Neuronal stem cell (in vitro differentiated cells): ENCODE data around the gene ACAT2.

Experiments used
- DNase-seq: peaks from one replicate; pipeline ENCODE4 v3.0.0-alpha.2; 2013; ENCODE audit warnings: low spot score
- H2AFZ ChIP-seq: one replicate; pipeline ENCODE4 v1.6.1; 2013; ENCODE audit warnings: mild to moderate bottlenecking, low read length, inconsistent platforms
- H2AK5ac ChIP-seq: 2 replicates; pipeline ENCODE4 v1.6.1; 2013; ENCODE audit warnings: low read depth, mild to moderate bottlenecking, inconsistent platforms, low read length, moderate library complexity, mixed read lengths
- H2BK120ac ChIP-seq: 2 replicates; pipeline ENCODE4 v1.6.1; 2013; ENCODE audit warnings: low read depth, mild to moderate bottlenecking, inconsistent platforms, low read length, moderate library complexity, mixed read lengths
- H2BK12ac ChIP-seq: one replicate; pipeline ENCODE4 v1.6.1; 2013; ENCODE audit warnings: low read length, inconsistent platforms
- H2BK15ac ChIP-seq: 2 replicates; pipeline ENCODE4 v1.6.1; 2013; ENCODE audit warnings: mild to moderate bottlenecking, low read length, inconsistent platforms, mixed read lengths
- H2BK5ac ChIP-seq: one replicate; pipeline ENCODE4 v1.6.1; 2013; ENCODE audit warnings: inconsistent platforms, mild to moderate bottlenecking, low read length, moderate library complexity
- H3K14ac ChIP-seq: one replicate; pipeline ENCODE4 v1.6.1; 2013; ENCODE audit warnings: low read length, inconsistent platforms
- H3K18ac ChIP-seq: 2 replicates; pipeline ENCODE4 v1.6.1; 2013; ENCODE audit warnings: low read length, inconsistent platforms
- H3K23ac ChIP-seq: 2 replicates; pipeline ENCODE4 v1.6.1; 2013; ENCODE audit warnings: low read depth, mild to moderate bottlenecking, mixed read lengths, low read length, inconsistent platforms; ENCODE audit not compliant: poor library complexity
- H3K27ac ChIP-seq: replicated peaks from 3 replicates; pipeline ENCODE4 v1.5.1; 2013; ENCODE audit warnings: low read length, inconsistent platforms
- H3K27me3 ChIP-seq, 3 experiments: 2 replicates each; pipeline ENCODE4 v1.6.1; 2013; ENCODE audit warnings: low read length in 3 of 3, mild to moderate bottlenecking in 2 of 3, inconsistent platforms in 1 of 3, low read depth in 1 of 3, mixed read lengths in 1 of 3, moderate library complexity in 1 of 3; ENCODE audit not compliant: control insufficient read depth in 3 of 3, insufficient read depth in 3 of 3
- H3K36me3 ChIP-seq, 2 donors: replicated peaks in 1 of 2; 2 replicates each; pipeline ENCODE4 v1.6.1; 2013; ENCODE audit warnings: low read length in 2 of 2; ENCODE audit not compliant: control insufficient read depth in 2 of 2, insufficient read depth in 2 of 2
- H3K4ac ChIP-seq: 2 replicates; pipeline ENCODE4 v1.6.1; 2013; ENCODE audit warnings: inconsistent platforms, mild to moderate bottlenecking, low read length, moderate library complexity
- H3K4me1 ChIP-seq, 2 donors: 1 replicate in 1 of 2; 2 replicates in 1 of 2; pipeline ENCODE4 v1.6.1; 2013; ENCODE audit warnings: low read length in 2 of 2, low read depth in 1 of 2; ENCODE audit not compliant: control insufficient read depth in 2 of 2, insufficient read depth in 1 of 2
- H3K4me2 ChIP-seq: one replicate; pipeline ENCODE4 v1.6.1; 2013; ENCODE audit warnings: mild to moderate bottlenecking, low read length, inconsistent platforms; ENCODE audit not compliant: insufficient read depth, poor library complexity, severe bottlenecking
- H3K4me3 ChIP-seq, 2 donors: 2 replicates each; pipeline ENCODE4 v1.5.1; 2013; ENCODE audit warnings: low read length in 2 of 2, mild to moderate bottlenecking in 2 of 2, inconsistent platforms in 1 of 2, moderate library complexity in 1 of 2
- H3K79me1 ChIP-seq: one replicate; pipeline ENCODE4 v1.6.1; 2013; ENCODE audit warnings: low read depth, mild to moderate bottlenecking, inconsistent platforms, low read length, moderate library complexity
- H3K9ac ChIP-seq: one replicate; pipeline ENCODE4 v1.6.1; 2013; ENCODE audit warnings: mild to moderate bottlenecking, low read depth, low read length, inconsistent platforms; ENCODE audit not compliant: poor library complexity
- H3K9me3 ChIP-seq, 2 donors: replicated peaks in 1 of 2; 2 replicates each; pipeline versions ENCODE3 to v1.6.1; 2013; ENCODE audit warnings: low read length in 2 of 2, mild to moderate bottlenecking in 2 of 2, inconsistent platforms in 1 of 2, low read depth in 1 of 2, mixed read lengths in 1 of 2, moderate library complexity in 1 of 2; ENCODE audit not compliant: control insufficient read depth in 2 of 2, insufficient read depth in 1 of 2
- H4K8ac ChIP-seq: one replicate; pipeline ENCODE4 v1.6.1; 2013; ENCODE audit warnings: low read depth, mild to moderate bottlenecking, inconsistent platforms, low read length, moderate library complexity
- H4K91ac ChIP-seq: one replicate; pipeline ENCODE4 v1.6.1; 2013; ENCODE audit warnings: low read length, low read depth, mild to moderate bottlenecking, inconsistent platforms; ENCODE audit not compliant: poor library complexity
- WGBS, 2 donors: extraction: QIAGEN DNeasy Blood & Tissue Kit; methylation state at CpG; one replicate each; pipeline ENCODE4 v1.1.7; 2013; ENCODE audit warnings: missing lambda C conversion rate in 2 of 2, mixed read lengths in 1 of 2; ENCODE audit not compliant: insufficient read length in 2 of 2, insufficient replicate concordance in 1 of 2; ENCODE audit errors: extremely low coverage in 2 of 2; 5-methylcytosine and 5-hydroxymethylcytosine counted together

Gene ACAT2

DNA sequence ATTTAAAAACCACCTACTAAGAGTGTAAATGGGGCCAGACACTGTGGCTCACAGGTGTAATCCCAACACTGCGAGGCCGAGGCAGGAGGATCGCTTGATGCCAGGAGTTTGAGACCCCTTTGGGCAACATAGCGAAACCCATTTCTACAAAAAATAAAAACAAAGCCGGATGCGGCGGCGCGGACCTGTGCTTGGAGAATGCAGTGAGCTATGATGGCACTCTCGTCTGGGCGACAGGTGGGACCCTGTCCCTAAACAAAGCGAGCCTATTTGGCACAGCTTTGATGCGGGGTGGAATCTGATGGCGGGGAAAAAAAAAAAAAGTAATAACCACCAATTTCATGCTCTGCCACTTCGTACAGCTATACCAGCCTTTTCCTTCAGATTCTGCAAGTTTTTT lies 26.4 kb downstream of the ACAT2 start:
- H4K8ac ChIP-seq = no peak overlapping the region
- H2BK12ac ChIP-seq = no peak overlapping the region
- no peak overlapping the region for H2AFZ ChIP-seq
- no peak overlapping the region for H2BK5ac ChIP-seq
- no peak overlapping the region for H3K18ac ChIP-seq
- H3K79me1 ChIP-seq = peaks cover 10% of the 10 kb centered on the region
- H3K27me3 ChIP-seq = no peaks in the 10 kb centered on the region
- H3K9ac ChIP-seq = no peak overlapping the region
- DNase-seq = no peak
- no peak overlapping the region for H4K91ac ChIP-seq
- peak overlapping the region; percentile 88 to 100 for H3K4me3 ChIP-seq
- no peak overlapping the region for H2BK15ac ChIP-seq
- peak overlapping the region; percentile 75 for H3K4me2 ChIP-seq
- H3K23ac ChIP-seq = no peak overlapping the region
- H3K27ac ChIP-seq = no peak overlapping the region
- no peak overlapping the region for H2AK5ac ChIP-seq
- H3K4ac ChIP-seq = no peak overlapping the region
- peaks cover 10 to 76% of the 10 kb centered on the region in 2 donors for H3K36me3 ChIP-seq
- H3K4me1 ChIP-seq = peaks cover 6 to 15% of the 10 kb centered on the region in 2 donors
- H3K14ac ChIP-seq = no peak overlapping the region
- no CpG with 5 or more reads among the region's 15 CpGs for WGBS, 2 donors
- H3K9me3 ChIP-seq = no peaks in the 10 kb centered on the region
- H2BK120ac ChIP-seq = no peak overlapping the region

DNA sequence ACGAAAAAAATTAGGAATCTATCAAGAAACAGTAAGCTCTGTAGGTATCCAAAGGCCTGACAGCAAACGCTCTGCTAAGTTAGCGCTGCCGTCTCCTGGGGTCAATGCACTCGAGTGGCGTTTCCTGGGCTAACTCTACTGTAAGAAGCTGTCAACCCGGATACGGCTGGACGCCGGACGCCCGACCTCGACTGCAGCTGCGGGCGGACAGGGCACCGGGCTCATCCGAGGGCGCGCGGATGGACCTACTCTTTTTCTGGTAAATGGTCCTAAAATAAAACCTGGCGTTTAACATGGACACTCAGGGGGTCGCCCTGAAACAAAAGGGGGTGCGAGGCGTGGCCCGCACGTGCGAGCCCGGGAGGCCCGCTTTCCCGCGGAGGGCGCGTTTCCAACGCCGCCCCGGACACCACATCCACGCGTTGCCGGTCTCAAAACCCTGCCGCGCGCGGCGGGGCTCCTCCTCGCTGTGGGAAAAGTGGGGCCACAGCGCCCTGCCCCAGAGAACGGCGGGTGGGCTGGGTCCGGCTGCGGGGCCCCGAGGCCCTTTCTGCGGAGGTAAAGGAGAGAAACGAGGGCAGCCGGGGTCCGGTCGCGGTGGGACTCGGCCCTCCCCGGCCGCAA lies 27.0 kb downstream of the ACAT2 start:
- no peak overlapping the region for H2BK15ac ChIP-seq
- H3K36me3 ChIP-seq = peaks cover 8 to 74% of the 10 kb centered on the region in 2 donors
- H3K4me1 ChIP-seq = peaks cover 6 to 15% of the 10 kb centered on the region in 2 donors
- H3K27ac ChIP-seq = peak overlapping the region; percentile 75
- peak overlapping the region; percentile 98 for H2BK5ac ChIP-seq
- DNase-seq = no peak
- H3K9me3 ChIP-seq = no peaks in the 10 kb centered on the region
- H3K27me3 ChIP-seq = no peaks in the 10 kb centered on the region
- peak overlapping the region; percentile 75 for H3K4me2 ChIP-seq
- H3K9ac ChIP-seq = peak overlapping the region; percentile 100
- no peak overlapping the region for H4K91ac ChIP-seq
- H3K4ac ChIP-seq = peak overlapping the region; percentile 89
- H3K23ac ChIP-seq = peak overlapping the region; percentile 99
- H2AK5ac ChIP-seq = peak overlapping the region; percentile 99
- no peak overlapping the region for H2BK12ac ChIP-seq
- no peak overlapping the region for H2BK120ac ChIP-seq
- H3K4me3 ChIP-seq = peak overlapping the region; percentile 88 to 100
- peak overlapping the region; percentile 94 for H3K14ac ChIP-seq
- peak overlapping the region; percentile 99 for H3K18ac ChIP-seq
- H3K79me1 ChIP-seq = peaks cover 10% of the 10 kb centered on the region
- peak overlapping the region; percentile 65 for H4K8ac ChIP-seq
- no CpG with 5 or more reads among the region's 60 CpGs for WGBS, 2 donors
- peak overlapping the region; percentile 85 for H2AFZ ChIP-seq

DNA sequence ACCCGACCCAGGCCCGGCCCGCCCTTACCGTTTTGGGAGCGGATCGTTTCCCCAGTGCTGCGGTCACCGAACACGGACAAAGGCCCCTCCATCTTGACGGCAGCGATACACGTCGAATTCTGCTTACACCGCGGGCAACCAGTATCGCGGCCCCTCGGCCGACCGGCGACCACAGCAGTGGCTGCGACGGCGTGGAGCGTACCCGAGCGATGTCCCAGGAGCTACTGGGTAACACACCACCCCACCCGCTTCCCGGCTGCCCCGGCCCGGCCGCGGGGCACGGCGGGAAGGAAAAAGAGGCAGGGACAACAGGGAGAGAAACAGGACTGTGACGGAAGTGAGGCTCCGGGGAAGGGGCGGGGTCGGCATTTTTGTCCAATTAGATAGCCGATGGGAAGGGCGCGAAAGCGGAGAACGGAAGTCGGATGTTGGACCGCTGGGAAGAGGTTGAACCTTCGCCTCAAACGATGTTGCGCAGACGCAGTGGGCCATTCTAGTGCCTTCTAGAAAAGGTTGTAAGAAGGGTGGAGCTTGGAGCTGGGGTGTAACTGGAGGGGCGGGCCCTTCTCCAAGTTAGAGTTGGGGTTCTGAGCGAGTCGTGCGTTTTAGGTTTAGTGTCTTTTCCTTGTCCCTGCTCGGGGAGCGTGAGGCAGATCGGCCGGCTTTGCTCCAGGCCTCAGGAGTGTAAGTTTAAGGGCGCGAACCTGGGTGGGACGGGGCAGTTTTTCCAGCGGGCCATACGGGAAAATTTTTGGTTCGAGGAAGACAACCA lies 27.7 kb downstream of the ACAT2 start, which contains the start of gene TCP1:
Gene TCP1, minus strand, starts transcription at position 226 of the 772 bp plus-strand sequence. Its CDS starts 134 bp downstream, at position 92.
- Histone ChIP-seq H3K36me3 (peaks cover 8 to 74% of the 10 kb centered on the region in 2 donors), H2BK12ac (no peak within 1 kb of the TSS), H2AFZ (peak within 1 kb of the TSS; percentile 91), H2BK120ac (no peak within 1 kb of the TSS), H3K9me3 (no peaks in the 10 kb centered on the region), H3K4me1 (peaks cover 6 to 15% of the 10 kb centered on the region in 2 donors), H2BK15ac (peak within 1 kb of the TSS; percentile 89), H4K8ac (peak within 1 kb of the TSS; percentile 65), H3K27ac (peak within 1 kb of the TSS; percentile 86), H3K27me3 (no peaks in the 10 kb centered on the region), H3K4ac (peak within 1 kb of the TSS; percentile 89), H2AK5ac (peak within 1 kb of the TSS; percentile 99), H3K4me3 (peak within 1 kb of the TSS; percentile 89 to 100), H3K9ac (peak within 1 kb of the TSS; percentile 100), H3K23ac (peak within 1 kb of the TSS; percentile 99), H4K91ac (peak within 1 kb of the TSS; percentile 24), H3K79me1 (peaks cover 10% of the 10 kb centered on the region), H2BK5ac (peak within 1 kb of the TSS; percentile 98), H3K4me2 (peak within 1 kb of the TSS; percentile 77), H3K18ac (peak within 1 kb of the TSS; percentile 99), H3K14ac (peak within 1 kb of the TSS; percentile 94)
- WGBS, 2 donors = no CpG with 5 or more reads among the region's 64 CpGs
- DNase-seq = peak; percentile 99
